Activated gamma-delta T cell treated with anti-CD3 and anti-CD28 coated beads, Interleukin-2, amount 50 U/mL, for 16 hours (primary cell): ENCODE measurements around the gene NFASC.

Source experiments
- DNase-seq: peaks from one replicate; pipeline ENCODE4 v3.0.0-alpha.2; 2020; ENCODE audit warnings: low read depth

The NFASC gene

DNA sequence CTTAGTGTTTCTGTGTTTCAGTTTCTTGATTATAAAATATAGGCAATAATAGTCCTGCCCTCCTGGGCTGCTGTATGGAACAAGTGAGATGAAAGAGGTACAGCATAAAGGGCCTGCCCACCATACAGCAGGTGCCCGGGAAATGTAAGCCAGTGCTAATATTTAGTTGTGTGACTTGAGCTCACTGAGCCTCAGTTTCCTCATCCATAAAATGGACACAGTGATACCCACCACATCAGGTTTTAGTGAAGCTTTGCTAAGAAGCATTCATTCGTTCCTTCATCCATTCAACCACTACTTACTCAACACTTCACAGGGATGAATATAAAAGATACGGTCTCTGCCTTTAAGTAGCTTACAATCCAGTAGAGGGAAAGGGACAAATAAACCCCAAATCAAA lies 192.2 kb downstream of the NFASC start:
- no peak for DNase-seq

DNA sequence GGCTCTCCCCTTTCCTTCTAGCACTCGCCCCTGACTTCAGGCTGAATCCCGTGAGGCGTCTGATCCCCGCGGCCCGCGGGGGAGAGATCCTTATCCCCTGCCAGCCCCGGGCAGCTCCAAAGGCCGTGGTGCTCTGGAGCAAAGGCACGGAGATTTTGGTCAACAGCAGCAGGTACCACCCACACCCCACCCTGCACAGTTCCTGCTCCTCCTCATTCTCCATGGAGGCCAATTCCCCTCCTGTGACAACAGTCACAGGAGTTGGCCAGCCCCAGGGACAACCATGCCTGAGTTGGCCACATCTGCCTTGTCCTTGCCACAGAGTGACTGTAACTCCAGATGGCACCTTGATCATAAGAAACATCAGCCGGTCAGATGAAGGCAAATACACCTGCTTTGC lies 193.6 kb downstream of the NFASC start:
- no peak for DNase-seq

GRCh38 chr1:205064741-205065316 lies 194.2 kb downstream of the NFASC start:
- DNase-seq: no peak

DNA sequence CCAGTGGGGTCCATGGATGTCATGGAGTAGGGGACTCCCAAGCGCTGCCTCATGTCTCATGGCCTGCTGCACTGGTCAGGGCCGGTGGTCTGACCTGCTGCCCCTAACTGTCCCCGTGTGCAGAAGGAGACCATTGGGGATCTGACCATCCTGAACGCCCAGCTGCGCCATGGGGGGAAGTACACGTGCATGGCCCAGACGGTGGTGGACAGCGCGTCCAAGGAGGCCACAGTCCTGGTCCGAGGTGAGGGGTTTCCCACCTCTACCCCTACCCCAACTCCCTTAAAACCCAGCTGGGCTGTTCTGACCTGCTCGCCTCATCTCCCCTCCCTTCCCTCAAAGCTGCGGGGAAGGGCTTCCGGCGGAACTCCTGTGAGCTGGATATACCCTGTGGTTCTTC lies 195.0 kb downstream of the NFASC start:
- no peak for DNase-seq

GRCh38 chr1:205066141-205066818 lies 195.6 kb downstream of the NFASC start:
- no peak for DNase-seq

GRCh38 chr1:205067031-205067430 lies 196.4 kb downstream of the NFASC start:
- no peak for DNase-seq

DNA sequence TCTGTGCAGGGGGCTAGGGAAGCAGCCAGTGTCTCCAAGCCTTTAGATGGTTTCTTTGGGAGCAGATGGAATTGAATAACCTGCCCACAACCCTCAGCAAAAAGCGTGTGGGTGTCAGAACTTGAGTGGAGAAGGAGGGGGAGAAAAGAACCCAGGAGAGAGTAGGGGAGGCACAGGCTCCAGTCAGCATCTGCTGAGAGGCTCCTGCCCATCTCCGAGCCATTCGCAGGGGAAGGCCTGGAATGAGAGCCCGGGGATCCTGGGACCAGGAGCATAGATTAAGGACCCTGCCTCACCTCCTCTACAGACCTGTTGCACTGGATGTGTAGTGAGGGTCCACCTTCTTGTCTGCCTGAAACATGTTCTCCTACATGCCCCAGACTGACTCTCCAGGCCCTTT lies 197.3 kb downstream of the NFASC start:
- DNase-seq: no peak

- DNase-seq: no peak
Observed at GRCh38 chr1:205068457-205069040, 197.9 kb downstream of the NFASC start.

DNA sequence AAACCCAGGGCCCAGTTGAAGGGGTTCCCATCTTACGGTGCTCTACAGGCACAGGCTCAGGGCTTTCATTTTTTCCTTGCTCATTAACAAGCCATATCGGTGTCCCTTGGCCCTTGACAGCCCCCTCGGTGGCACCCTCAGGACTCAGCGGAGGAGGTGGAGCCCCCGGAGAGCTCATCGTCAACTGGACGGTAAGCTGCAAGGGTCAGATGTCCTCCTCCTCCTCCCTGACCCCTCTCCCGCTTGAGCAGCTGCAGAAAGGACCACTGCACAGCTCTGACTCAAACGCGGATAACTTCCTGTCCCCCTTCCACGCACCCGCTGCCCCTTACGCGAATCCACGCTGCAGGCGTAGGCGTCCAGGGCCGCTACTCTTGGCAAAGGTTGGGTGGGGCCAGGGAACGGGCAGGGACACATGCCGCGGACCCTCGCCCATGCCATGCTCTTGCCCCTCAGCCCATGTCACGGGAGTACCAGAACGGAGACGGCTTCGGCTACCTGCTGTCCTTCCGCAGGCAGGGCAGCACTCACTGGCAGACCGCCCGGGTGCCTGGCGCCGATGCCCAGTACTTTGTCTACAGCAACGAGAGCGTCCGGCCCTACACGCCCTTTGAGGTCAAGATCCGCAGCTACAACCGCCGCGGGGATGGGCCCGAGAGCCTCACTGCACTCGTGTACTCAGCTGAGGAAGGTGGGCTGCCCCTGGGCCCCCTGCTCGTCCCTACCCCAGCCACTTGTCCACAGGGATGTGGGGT lies 198.9 kb downstream of the NFASC start:
- no peak for DNase-seq

DNA sequence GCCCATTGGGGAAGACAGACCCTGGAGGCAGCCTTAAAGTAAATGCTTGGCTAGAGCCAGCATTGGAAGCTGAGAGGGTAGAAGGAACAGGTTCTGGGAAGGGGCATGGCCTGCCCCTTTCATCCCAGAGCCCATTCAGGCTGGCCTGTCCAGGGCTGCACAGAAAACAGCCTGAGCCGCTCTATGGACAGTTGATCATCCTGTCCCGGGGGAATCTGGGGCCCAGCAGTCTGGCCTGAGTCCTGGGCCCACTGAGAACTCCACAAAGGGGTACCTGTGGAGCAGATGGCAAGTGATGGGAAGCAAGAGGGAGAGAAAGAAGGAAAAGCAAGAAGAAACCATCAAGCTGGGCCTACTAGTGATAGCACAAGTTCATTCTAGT lies 200.4 kb downstream of the NFASC start:
- no peak for DNase-seq

GRCh38 chr1:205071801-205072200 lies 201.1 kb downstream of the NFASC start:
- DNase-seq: no peak

GRCh38 chr1:205072286-205072685 lies 201.6 kb downstream of the NFASC start:
- no peak for DNase-seq
